Endothelial cell of umbilical vein (primary cell): Measurements from ENCODE around the gene ASTN1. TPM values are rescaled to one million over a fixed set of nuclear protein-coding genes. Genes with fewer than 3 reads are reported as not detected.

ENCODE experiments used
- BruUV-seq: library from RNA; stranded (reverse); fragments of 400-500 nt; replicated peaks from 2 replicates; lab custom pipeline; 2021; lab: Mats Ljungman, UMichigan
- CTCF ChIA-PET: fragments of 300-600, 350-600 bp; sonication (Branson Sonifier 250); formaldehyde crosslinking; loops from one replicate; lab custom pipeline; 2021; ENCODE audit warnings: antibody characterized with exemption, inconsistent platforms; lab: Charles Lee
- POLR2A ChIA-PET: fragments of 300-600, 350-600 bp; sonication (Branson Sonifier 250); formaldehyde crosslinking; loops from one replicate; lab custom pipeline; 2021; ENCODE audit warnings: antibody characterized with exemption, inconsistent platforms; lab: Charles Lee
- DNase-seq: peaks from one replicate; pipeline ENCODE4 v3.0.0-alpha.2; 2011; ENCODE audit warnings: low read depth, low spot score
- FAIRE-seq: peaks from 2 replicates; lab custom pipeline; 2011; peaks lifted over from hg19 to GRCh38; lab: Jason Lieb, UNC
- H2AFZ ChIP-seq: 2 replicates; pipeline ENCODE4 v1.6.0; 2012; ENCODE audit warnings: low read depth, low read length, control low read depth, inconsistent platforms
- H3K27ac ChIP-seq: 2 replicates; pipeline ENCODE4 v1.5.1; 2011; ENCODE audit warnings: low read depth, mild to moderate bottlenecking, control low read depth, low read length, moderate library complexity; ENCODE audit not compliant: insufficient read depth
- H3K27me3 ChIP-seq, 2 experiments: 2 replicates each; pipeline versions ENCODE4 v1.6.0 to v1.6.1; 2011; ENCODE audit warnings: low read length in 2 of 2, mixed read lengths in 1 of 2; ENCODE audit not compliant: control insufficient read depth in 2 of 2, insufficient read depth in 2 of 2
- H3K36me3 ChIP-seq, 2 experiments: 2 replicates in 1 of 2; 3 replicates in 1 of 2; pipeline ENCODE4 v1.5.1; 2011; ENCODE audit warnings: low read length in 2 of 2, mild to moderate bottlenecking in 1 of 2, moderate library complexity in 1 of 2; ENCODE audit not compliant: control insufficient read depth in 2 of 2, insufficient read depth in 2 of 2; ENCODE audit errors: extremely low read depth in 1 of 2
- H3K4me1 ChIP-seq: 3 replicates; pipeline ENCODE4 v1.5.1; 2011; ENCODE audit warnings: mild to moderate bottlenecking, low read length; ENCODE audit not compliant: control insufficient read depth, insufficient read depth; ENCODE audit errors: extremely low read depth
- H3K4me2 ChIP-seq: 2 replicates; pipeline ENCODE4 v1.6.1; 2011; ENCODE audit warnings: low read length, control low read depth, mixed read lengths; ENCODE audit not compliant: insufficient read depth
- H3K4me3 ChIP-seq, 3 experiments: fragments of 200-600 bp in 1 of 3; sonication (generic), shearing (Covaris generic) in 1 of 3; replicated peaks in 1 of 3; 2 replicates each; pipeline ENCODE4 v1.5.1; 2011 to 2016; ENCODE audit warnings: control low read depth in 3 of 3, low read length in 3 of 3, mild to moderate bottlenecking in 2 of 3, inconsistent platforms in 1 of 3, low read depth in 1 of 3, moderate library complexity in 1 of 3; ENCODE audit not compliant: insufficient read depth in 1 of 3
- H3K79me2 ChIP-seq: 2 replicates; pipeline ENCODE4 v1.6.0; 2012; ENCODE audit warnings: low read length, inconsistent platforms; ENCODE audit not compliant: control insufficient read depth, insufficient read depth
- H3K9ac ChIP-seq: replicated peaks from 2 replicates; pipeline ENCODE3; 2011; ENCODE audit warnings: low read length, control low read depth; ENCODE audit not compliant: insufficient read depth; ENCODE audit errors: extremely low read depth
- H3K9me1 ChIP-seq: replicated peaks from 3 replicates; pipeline ENCODE4 v1.6.0; 2011; ENCODE audit warnings: mild to moderate bottlenecking, low read length; ENCODE audit not compliant: control insufficient read depth, insufficient read depth; ENCODE audit errors: extremely low read depth
- H3K9me3 ChIP-seq: replicated peaks from 2 replicates; pipeline ENCODE4 v1.5.1; 2012; ENCODE audit warnings: low read length, inconsistent platforms; ENCODE audit not compliant: control insufficient read depth, insufficient read depth
- H4K20me1 ChIP-seq: replicated peaks from 2 replicates; pipeline ENCODE3; 2011; ENCODE audit warnings: mild to moderate bottlenecking, low read length; ENCODE audit not compliant: control insufficient read depth, insufficient read depth; ENCODE audit errors: extremely low read depth
- CTCF ChIP-seq, 2 donors: IDR thresholded peaks; 1 replicate in 1 of 2; 2 replicates in 1 of 2; pipeline ENCODE4 v1.5.1; 2011; ENCODE audit warnings: low read length in 2 of 2, mild to moderate bottlenecking in 2 of 2, moderate library complexity in 2 of 2, control low read depth in 1 of 2, inconsistent platforms in 1 of 2, low read depth in 1 of 2; ENCODE audit not compliant: insufficient read depth in 1 of 2; ENCODE audit errors: extremely low read depth in 1 of 2
- EZH2 ChIP-seq: IDR thresholded peaks from 2 replicates; pipeline ENCODE4 v1.6.1; 2012; ENCODE audit warnings: borderline replicate concordance, low read depth, mild to moderate bottlenecking, moderate library complexity, low read length, inconsistent platforms; ENCODE audit not compliant: severe bottlenecking
- FOS ChIP-seq: IDR thresholded peaks from 2 replicates; pipeline ENCODE4 v1.6.1; 2011; ENCODE audit warnings: mild to moderate bottlenecking, low read length, moderate library complexity, borderline replicate concordance; ENCODE audit not compliant: insufficient read depth
- GATA2 ChIP-seq: IDR thresholded peaks from 2 replicates; pipeline ENCODE4 v1.7.0; 2011; ENCODE audit warnings: low read depth, mild to moderate bottlenecking, moderate library complexity, mixed read lengths, low read length; ENCODE audit not compliant: insufficient read length, insufficient read depth
- JUN ChIP-seq: IDR thresholded peaks from 2 replicates; pipeline ENCODE4 v1.6.1; 2011; ENCODE audit warnings: borderline replicate concordance, low read depth; ENCODE audit not compliant: insufficient read length, insufficient read depth
- MAX ChIP-seq: IDR thresholded peaks from 2 replicates; pipeline ENCODE4 v1.6.1; 2011; ENCODE audit not compliant: insufficient read depth, insufficient read length
- MYC ChIP-seq: IDR thresholded peaks from one replicate; pipeline ENCODE4 v1.6.1; 2011; ENCODE audit warnings: mild to moderate bottlenecking, low read depth, low read length
- POLR2A ChIP-seq: IDR thresholded peaks from 2 replicates; pipeline ENCODE4 v1.6.1; 2012; ENCODE audit warnings: low read depth, mild to moderate bottlenecking, control low read depth, low read length
- POLR2AphosphoS5 ChIP-seq: IDR thresholded peaks from 2 replicates; pipeline ENCODE4 v1.6.1; 2012; ENCODE audit warnings: low read depth, mild to moderate bottlenecking, control low read depth, low read length, moderate library complexity; ENCODE audit not compliant: insufficient read depth
- dilution Hi-C: fragments of 300-500 bp; cut with MboI; formaldehyde crosslinking; loops from one replicate; pipeline ENCODE4 v1.15.0; 2019; ENCODE audit warnings: low sequenced_read_pairs; ENCODE audit not compliant: extremely low pct_ligation_motif_present
- intact Hi-C: fragments of 100-400 bp; cut with micrococcal nuclease; formaldehyde crosslinking; loops from one replicate; pipeline ENCODE4 v1.10.0; 2022
- polyA plus RNA-seq, 4 experiments: library from polyadenylated mRNA; depleted of rRNA in 3 of 4; stranded (reverse) in 3 of 4; unstranded in 1 of 4; fragments of >200 nt; gene quantifications; 2 replicates each; pipeline versions ENCODE4 v1.2.1 to v1.2.3, GENCODE V29; 2011 to 2012; ENCODE audit warnings: missing spikeins in 1 of 4
- total RNA-seq: library from RNA; stranded (reverse); gene quantifications from 2 replicates; pipeline ENCODE4 v1.2.3, GENCODE V29; 2021

ASTN1 gene
- total and polyA plus RNA-seq, 2 donors (not counting 3 experiments of a cell fraction or from before 2014, with no cell fraction given), result 0.04 TPM; not detected in 1

- H3K9me1 ChIP-seq, result no peaks in the 10 kb centered on the region
- no peak for DNase-seq
- ChIA-PET POLR2A (no interaction called here), CTCF (no interaction called here)
- no peak overlapping the region for H3K9ac ChIP-seq
- no peaks in the 10 kb centered on the region for H3K27me3 ChIP-seq
- no peaks in the 10 kb centered on the region for H3K79me2 ChIP-seq
- no peak overlapping the region for H3K4me2 ChIP-seq
- no peaks in the 10 kb centered on the region for H3K36me3 ChIP-seq
- no TSS peak for BruUV-seq
- H3K27ac ChIP-seq, result no peak overlapping the region
- no peak for FAIRE-seq
- H3K4me1 ChIP-seq, result no peaks in the 10 kb centered on the region
- dilution Hi-C loops, result no loop called here
- no peak for TF ChIP-seq MYC
- no peak for TF ChIP-seq EZH2
- no peak for TF ChIP-seq POLR2A
- TF ChIP-seq POLR2AphosphoS5, result no peak
- no peak for TF ChIP-seq MAX
- TF ChIP-seq GATA2, result no peak
- no peak for TF ChIP-seq FOS
- TF ChIP-seq CTCF (IDR thresholded peaks at IDR 0.05; ENCODE audit: extremely low read depth in 1 of 2, insufficient read depth in 1 of 2, low read depth in 1 of 2, low read length in 2 of 2), result no peak
- TF ChIP-seq JUN, result no peak
- no peak overlapping the region for H2AFZ ChIP-seq
- H4K20me1 ChIP-seq, result no peaks in the 10 kb centered on the region
- intact Hi-C loops, result no loop called here
- no peak overlapping the region for H3K4me3 ChIP-seq
- H3K9me3 ChIP-seq, result no peaks in the 10 kb centered on the region
These were observed 18.0 kb downstream of the ASTN1 start for GRCh38 chr1:177146499-177146898.
